A172 (cell line): Measurements from ENCODE around the gene DNAH6. TPM values are rescaled to one million over a fixed set of nuclear protein-coding genes. Genes with fewer than 3 reads are reported as not detected.
A peak's percentile ranks its signal among the peaks of the same experiment; 100 is the strongest.
"Not testable (repeated sequence)": the region's sequence is repeated elsewhere in the genome, so short reads cannot be mapped to it uniquely, and the experiment has no call there.

Experiments
- DNase-seq: peaks from one replicate; pipeline ENCODE4 v3.0.0-alpha.2; 2015; ENCODE audit warnings: low spot score
- total RNA-seq: library from RNA; depleted of rRNA; stranded (reverse); fragments of >200 nt; shearing (Covaris generic); gene quantifications from 2 replicates; pipeline ENCODE4 v1.2.3, GENCODE V29; 2014

Gene DNAH6
- total RNA-seq, 1 experiment from 2014 or later, result 0.02 TPM

DNA sequence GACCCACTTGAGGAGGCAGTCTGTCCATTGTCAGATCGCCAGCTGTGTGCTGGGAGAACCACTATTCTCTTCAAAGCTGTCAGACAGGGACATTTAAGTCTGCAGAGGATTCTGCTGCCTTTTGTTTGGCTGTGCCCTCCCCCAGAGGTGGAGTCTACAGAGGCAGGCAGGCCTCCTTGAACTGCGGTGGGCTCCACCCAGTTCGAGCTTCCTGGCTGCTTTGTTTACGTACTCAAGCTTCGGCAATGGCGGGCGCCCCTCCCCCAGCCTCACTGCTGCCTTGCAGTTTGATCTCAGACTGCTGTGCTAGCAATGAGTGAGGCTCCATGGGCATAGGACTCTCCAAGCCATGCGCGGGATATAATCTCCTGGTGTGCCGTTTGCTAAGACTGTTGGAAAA, 5.3 kb upstream of the DNAH6 start:
- not testable (repeated sequence) for DNase-seq

DNA sequence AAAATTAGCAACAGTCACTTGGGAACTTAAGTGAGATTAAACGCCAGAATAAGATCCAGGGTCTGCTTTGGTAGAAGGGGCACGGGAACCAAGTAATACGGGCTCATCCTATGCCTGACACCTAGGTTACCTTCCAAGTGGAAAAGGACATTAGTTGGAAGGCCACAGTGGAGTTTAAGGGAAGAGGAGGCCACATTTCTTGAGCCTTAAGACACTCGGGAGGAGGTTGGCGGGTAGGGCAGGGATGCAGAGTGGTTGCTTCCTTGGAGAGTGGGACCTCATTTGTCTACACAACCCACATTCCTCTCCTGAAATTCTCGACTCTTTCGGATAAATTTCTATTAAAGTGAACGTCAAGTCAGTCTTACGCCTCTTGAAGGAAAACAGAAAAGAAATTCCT, 510 bp upstream of the DNAH6 start:
- no peak for DNase-seq

DNA sequence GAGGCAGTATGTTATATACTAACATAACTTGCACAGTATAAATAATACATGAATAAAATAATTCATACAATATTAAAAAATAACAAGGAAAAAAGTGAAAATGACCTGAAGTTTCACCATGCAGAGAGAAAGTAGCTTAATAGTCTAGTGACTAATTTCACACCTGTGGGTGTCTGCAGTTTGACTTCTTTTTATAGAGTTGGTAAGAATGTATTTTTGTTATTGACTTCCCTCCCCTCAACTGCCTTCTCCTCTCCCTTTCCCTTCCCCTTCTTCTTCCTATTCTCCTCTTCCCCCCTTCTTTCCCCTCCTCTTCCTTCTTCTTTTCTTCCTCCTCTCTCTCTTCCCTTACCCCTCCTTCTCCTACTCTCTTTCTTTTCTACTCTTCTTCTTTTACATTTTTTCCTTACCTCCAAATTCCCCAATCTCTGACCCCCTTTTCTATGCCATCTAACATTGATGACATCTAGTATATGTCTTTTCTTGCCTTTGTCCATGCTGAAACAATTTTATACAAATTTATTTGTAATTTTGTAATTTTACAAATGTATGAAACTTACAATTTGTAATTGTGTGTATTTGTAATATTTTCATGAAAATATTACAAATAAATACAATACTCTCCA, 3.1 kb downstream of the DNAH6 start:
- no peak for DNase-seq

DNA sequence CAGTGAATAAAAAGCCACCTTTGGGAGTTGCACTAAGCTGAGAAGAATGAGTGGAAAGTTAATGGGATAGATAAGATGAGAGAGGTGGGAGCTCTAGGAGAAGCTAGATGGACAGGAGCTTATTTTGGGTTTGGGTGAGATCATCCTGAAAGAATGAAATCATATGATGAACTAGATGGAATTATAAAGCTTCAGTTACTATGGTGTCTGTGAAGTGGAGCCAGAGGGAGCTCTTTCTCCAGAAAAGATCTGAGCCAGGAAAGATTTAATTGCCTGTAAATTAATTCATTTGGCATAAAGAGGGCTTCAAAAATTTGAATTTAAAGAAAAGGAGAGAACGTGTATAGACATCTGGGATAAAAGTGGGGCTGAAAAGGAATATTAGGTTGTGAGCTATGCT, 10.3 kb downstream of the DNAH6 start:
- no peak for DNase-seq

DNA sequence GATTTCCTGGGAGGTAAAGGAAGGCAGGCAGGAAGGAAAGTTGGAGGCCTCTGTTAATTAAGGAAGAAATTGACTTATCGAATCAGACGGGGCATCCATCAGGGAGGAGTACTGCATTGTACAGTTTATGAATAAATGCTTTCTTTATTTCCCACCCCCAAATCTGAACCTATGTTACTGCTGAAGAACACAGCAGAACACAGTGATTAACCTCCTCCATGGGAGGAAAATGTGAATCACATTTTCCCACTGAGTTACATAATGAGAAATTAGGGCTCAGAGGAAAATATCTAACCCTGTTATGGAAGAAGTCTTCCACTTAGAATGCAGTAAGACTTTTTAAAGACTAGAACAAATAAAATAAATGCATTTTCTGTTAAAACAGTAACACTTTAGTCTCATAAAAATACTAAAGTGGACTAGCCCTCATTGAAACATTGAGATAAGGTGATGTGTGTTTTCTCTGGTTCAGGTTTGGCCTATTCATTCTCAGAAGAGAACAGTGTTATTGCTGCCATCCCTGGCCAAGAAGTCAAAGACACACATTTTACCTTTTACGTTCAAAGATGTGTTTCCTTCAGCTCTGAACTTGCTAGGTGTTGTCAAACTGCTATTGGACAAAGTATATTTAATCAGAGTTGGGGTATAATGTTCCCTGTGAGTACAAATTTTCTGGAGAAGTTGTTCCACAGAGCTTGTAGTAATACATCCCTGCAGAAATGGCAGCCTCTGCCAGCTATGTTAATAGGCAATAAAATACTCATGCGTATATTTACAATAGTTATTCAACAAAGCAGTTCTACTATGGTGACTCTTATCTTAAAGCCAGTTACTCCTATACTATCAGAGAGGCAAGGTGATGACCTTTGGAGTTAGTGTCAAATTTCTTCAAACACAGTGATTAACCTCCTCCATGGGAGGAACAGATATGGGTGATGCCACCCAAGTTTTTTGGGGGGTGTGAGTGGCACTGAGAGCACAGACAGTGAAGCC, 11.1 kb downstream of the DNAH6 start:
- no peak for DNase-seq

DNA sequence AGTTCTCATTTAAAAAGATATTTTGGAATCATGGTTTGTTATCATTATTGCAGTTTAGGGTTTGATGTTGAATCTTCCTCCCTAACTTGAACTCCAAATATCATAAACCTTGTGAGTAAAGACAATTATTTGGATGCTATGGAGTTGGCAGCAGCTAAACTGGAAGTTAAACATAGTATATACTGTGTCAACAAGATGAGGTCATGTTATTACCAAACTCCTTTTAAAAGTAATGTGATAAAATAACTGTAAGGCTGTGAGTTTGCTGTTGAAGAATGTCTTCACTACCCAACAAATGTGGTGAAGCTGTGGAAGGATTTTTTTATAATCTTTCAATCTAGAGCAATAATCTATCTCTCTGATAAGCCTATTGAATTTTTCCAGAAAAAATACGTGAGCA, 16.0 kb downstream of the DNAH6 start:
- DNase-seq, result no peak

DNA sequence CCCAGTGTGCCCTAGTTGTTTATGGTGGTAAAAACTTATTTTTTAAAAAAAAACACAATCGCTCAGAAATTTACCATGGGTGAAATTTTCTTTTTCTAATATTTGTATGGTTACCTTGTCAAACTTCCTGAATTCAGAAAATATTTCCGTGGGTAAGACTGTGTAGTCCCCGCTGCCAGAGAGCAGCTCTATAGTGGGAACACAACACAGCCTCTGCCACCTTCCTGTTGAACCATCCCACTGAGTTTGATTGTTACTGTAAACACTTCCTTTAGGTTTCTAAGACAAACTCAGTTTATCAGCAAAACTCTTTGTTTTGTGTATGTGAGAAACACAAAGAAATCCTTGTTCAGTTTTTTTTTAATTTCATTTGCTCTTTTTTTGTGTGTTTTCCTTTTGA, 17.9 kb downstream of the DNAH6 start:
- no peak for DNase-seq

DNA sequence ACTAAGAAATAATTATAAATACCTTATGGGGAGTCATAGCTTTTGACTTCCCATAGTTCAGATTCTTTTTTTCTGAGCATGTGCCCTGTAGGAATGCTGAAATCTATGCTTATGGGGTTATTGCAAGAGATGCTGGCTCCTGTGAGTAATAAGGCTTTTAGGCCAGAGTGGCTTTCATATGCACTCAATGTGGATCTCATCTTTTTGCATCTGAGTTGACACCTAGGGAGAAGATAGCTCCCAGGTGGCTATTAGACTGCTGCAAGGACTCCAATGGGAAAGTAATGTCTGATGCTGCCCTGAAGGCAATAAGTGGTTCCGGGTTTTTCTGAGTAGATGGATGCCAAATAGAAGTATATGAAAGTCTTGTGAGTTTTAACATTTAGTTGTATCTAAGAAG, 21.0 kb downstream of the DNAH6 start:
- no peak for DNase-seq

DNA sequence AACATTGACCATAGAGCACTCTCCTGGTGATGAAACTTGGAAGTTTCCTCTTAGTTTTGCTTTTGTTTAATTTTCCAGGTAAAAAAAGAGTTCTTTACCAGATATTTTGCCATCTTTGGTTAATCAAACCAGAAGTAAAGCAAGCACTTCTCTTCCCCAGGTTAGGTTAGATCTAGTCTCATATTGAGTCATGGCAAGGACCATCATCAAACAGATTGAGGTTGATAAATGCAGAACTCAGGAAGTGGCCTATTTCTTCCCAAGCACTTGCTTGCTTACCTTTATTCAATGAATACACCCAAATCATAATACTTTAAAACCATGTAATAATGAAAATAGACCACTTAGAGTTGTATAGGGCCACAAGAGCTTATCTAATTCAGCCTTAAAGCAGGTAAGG, 23.4 kb downstream of the DNAH6 start:
- DNase-seq, result no peak

DNA sequence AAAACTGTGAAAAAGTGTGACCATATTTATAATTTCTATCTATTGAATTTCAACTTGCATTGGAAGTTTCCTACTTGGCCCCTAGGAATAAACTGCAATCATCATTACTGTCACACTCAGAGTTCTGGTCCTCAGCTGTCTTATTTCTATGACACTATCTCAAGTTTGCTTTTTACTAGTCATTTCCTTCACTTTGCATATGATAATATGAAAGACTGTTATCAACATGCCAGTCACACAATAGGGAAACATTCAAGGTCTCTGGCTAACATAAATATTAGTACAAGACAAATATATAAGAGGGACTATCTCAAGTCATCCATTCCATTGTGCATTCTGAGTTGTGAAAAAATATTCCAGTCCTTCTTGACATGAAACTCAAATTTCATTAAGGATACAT, 28.7 kb downstream of the DNAH6 start:
- DNase-seq, result no peak

DNA sequence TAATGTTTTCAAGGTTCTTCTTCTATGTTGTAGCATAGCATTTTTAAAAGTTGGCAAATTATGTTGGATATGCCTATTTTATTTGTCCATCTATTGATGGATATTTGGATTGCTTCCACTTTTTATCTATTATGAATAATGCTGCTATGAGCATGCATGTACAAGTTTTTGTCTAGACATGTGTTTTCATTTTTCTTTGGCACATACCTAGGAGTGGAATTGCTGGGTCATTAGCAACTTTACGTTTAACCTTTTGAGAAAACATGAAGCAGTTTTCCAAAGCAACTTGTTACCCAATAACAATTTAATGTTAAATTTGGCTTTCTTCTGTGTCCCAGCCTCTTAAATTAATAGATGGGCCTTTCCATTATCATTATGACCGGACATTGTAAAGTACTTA, 30.3 kb downstream of the DNAH6 start:
- no peak for DNase-seq

DNA sequence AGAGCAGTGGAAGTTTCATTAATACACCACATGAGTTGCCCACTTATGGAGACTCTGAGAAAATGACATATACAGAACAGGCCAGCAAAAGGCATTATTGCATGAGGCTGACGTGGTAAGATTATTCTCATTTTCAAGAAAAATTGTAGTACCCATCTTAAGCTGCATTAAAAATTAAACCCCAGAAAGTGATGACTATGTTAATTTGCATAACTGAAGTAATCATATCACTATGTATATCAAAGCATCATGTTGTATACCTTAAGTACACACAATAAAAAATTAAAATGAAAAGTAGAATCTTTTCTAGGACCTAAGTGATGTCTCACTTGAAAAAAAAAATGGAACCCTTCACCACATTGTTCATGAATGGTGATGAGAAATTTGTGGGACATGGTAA, 32.0 kb downstream of the DNAH6 start:
- DNase-seq, result no peak

DNA sequence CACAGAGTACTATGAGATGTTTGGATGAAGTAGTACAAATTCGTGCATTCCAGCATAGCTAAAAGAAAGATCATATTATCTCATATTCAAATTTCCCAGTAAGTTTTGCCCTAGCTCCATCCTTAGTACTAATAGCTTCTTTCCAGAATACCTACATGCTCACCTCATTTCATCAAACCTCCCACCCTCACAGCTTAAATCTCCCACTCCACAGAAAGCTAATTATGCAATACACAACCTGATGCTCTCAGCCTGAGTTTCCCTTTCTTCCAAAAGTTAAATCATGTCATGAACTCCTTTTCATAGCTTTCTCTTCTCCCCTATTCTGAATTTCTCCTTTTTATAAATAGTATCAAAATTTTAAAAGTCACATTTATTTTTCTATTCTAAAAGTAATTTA, 34.6 kb downstream of the DNAH6 start:
- DNase-seq, result no peak

DNA sequence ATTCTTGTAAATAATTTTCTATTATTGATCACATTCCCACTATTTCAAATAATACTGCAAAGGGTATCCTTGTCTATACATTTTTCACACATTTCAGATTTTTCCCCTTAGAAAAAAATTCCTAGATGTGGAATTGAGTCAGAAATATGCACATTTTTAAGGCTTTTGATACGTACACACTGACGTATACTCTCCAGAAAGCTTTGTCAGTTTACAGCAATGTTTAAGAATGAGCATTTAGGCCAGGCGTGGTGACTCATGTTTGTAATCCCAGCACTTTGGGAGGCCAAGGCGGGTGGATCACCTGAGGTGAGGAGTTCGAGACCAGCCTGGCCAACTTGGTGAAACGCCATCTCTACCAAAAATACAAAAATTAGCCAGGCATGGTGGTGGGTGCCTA, 35.2 kb downstream of the DNAH6 start:
- DNase-seq, result not testable (repeated sequence)

DNA sequence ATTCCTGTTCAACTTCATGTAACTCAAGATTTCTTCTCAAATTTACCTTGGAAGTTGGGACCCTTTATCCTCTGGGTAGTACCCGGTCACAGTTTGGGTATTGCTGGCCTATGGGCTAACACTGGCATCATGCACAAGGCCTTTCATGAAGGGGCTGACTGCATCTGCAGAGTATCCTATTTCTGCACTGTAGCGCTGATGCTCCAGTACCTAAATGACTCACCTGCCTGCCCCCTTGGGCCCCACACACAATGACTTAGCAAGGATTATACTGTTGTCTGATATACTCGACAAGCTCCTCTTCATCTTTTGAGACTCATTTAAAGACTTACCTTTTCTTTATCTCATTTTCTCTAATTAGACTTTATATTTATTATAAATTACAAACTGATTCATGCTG, 39.9 kb downstream of the DNAH6 start:
- no peak for DNase-seq

DNA sequence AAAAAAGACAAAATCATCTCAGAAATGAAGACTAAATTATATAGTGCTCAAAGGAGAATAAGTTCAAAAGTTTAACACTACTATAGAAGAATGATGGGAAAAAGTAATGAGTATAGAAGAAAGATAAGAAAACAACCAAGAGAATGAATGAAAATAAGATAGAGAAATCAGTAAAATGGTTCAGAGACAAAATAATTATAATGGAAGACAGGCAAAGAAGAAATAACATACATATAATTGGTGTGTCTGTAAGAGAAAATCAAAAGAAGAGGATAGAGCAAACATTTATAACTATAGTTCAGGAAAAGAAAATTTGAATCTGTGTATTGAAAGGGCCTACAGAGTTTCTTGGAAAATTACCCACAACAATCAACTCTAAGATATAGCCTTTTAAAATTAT, 43.5 kb downstream of the DNAH6 start:
- no peak for DNase-seq

DNA sequence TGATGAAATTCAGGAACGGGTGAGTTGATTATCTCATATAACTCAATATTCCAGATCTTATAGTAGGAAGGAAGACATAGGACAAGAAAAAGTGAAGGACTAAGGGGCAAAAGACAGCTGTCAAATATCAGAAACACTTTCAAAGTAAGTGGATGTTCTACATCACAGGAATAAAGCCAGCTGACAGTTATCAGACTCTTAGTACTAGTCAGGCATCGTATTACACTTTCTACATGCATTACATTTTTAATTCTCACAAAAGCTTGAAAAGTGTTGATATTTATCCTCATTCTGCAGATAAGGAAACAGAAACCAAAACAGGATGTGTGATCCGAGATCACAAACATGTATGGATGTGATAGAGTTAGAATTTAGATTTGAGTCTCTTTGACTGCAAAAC, 63.4 kb downstream of the DNAH6 start:
- DNase-seq, result no peak

DNA sequence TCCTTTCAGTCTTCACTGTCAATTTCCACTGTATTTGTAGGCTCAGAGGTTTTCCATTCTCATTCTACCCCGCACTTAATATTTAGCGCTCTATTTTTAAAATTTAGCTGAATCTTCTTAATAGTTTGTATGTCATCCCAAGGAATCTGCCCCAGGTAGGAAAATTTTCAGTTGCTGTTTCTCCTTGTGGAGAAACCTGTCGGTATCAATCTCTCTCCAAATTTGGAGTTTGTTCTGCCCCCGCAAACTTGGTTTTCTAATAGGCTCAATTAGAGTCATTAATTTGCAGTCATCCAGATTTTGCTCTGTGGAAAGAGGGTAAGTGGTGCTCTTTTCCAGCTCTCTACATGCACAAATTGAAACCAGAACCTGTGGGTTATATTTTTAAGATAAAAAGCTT, 87.6 kb downstream of the DNAH6 start:
- DNase-seq, result no peak

DNA sequence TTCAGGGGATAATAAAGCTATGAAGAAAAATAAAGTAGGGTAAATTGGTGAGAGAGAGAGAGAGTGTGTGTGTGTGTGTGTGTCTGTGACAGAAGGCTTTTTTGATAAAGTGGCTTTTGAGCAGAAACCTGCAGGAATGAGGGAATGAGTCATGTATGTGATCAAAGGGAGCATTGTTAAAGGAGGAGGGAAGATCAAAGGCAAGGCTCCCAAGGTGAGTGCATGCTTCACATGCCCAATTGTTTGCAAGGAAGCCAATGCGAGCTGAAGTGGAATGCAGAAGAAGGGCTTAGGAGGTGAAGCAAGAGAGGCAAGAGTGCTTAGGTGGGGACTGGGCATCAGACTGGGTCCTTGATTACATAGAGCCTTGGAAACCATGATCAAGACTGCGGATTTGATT, 96.8 kb downstream of the DNAH6 start:
- DNase-seq, result no peak

DNA sequence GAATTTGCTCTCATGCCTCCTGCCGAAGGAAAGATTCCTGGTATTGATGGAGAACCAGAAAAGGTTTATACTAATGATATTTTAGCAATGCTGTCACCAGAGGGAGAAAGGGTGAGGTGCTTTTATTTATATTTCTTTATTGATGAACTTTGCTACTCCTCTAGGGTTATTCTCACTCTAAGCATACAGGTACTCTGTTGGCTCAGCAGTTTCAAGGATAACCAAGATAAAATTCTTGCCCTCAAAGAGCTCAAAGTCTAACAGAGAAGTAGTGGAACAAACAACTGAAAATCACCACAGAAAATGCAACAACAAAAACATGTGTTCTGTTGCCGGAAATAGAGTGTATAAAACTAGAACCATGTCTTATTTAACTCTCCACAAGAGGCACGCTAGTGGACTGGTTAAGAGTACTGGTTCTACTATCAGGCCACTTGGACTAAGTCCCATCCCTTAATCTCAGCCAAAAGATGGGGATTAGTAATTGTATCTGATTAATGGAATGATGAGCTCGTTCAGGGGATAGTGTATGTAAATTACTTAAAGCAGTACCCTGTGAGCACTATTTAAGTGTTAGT, 103.6 kb downstream of the DNAH6 start:
- no peak for DNase-seq

DNA sequence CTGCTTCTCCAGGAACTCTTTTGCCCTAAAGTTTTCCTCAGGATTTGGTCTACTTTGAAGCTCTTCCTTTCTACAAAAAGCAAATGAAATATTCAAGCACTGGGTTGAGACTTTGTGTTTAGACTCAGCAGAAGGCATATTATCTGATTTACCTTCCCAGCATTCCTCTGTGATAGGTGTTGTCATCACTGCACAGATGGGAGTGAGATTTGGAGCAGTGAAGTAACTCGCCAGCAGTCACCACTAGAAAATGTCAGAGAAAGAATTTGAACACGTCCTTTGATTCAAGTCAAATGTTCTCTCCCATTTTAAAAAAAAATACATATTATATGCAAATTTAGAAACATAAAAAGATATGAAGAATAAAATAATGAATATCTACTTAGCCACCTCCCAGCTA, 112.2 kb downstream of the DNAH6 start:
- DNase-seq, result no peak

DNA sequence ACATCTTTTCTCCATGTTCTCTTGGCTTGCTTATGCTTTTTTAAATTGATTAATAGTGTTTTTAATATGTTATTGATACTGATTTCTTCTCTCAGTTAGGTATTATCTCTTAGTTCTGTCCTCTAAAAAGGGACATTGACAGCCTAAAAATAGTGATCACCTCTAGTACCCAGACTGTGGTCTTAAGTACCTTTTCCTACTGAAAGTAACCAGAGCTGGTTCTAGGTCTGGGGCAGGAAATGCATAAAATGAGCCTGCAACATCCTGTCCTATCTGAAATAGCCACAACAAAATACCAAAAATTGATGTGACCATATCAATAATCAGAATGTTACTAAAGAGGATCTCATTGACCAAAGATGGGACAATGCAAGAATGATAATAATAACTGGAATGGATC, 113.3 kb downstream of the DNAH6 start:
- DNase-seq, result no peak

DNA sequence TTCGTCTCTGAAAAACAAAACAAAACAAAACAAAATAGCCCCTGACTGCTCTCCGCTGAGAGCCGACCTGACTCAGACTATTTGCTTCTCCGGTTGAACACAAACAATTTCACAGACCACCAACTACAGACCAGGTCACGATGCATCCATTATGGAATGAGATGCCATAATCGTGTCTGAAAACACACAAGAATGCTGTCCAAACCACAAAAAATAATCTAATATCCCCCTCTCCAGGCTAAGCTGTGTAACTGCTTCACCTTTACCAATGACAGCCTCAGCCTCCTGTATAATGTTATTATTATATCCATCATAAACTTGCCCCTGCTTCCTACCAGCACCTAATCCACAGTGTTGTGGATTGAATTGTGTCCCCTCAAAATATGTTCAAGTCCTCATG, 114.7 kb downstream of the DNAH6 start:
- peak; percentile 59 for DNase-seq
